ENCODE measurements around the gene AMACR. TPM values are rescaled to one million over a fixed set of nuclear protein-coding genes. Genes with fewer than 3 reads are reported as not detected.
A peak's percentile ranks its signal among the peaks of the same experiment; 100 is the strongest.

AMACR gene
- total and polyA plus RNA-seq, 2 of the 13 experiments (the other 11 are each of a cell fraction or from before 2014, with no cell fraction given): 8.9 to 19.7 TPM

DNA sequence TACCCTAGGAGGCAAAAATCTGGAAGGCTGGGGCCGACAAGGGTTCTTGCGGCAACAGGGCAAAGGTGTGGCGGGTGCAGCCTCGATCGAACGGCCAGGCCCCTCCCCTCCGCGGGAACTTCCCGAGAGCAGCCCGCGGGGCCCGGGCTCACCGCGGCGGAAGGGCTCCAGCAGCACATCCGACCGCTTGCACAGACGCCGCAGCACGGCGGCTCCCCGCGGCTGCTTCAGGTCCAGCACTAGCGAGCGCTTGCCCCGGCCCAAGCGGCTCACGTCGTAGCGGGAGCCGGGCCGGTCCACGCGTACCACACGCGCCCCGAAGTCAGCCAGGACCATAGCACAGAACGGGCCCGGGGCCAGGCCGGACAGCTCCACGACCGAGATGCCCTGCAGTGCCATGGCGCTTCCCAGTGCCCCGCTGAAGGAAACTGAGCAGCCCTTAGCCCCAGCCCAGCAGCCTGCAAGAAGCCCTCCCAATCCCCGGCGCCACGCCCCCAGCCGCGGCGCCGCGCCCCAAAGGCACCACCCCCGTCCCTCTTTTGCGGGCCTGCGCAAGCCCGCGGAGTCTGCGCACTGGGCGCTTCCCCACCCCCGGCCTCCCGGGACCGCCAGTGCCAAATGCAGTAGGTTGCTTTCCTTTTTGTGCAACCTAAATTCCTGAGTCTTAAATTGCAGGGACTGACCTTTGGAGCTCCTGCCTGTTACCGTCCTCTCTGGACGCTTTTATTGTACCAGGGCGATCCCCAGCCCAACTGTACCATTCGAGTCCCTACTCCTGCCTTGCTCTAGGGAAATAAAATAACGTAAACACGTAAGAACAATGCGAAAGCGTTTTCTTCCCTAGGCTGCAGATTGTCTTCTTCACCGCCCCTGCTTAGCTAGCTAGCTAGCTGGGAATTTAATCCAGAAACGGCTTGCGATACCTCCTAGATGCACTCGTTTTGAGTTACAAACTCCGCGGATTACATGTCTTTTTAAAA is at the start of gene AMACR (continued):
- peak; percentile 66; the same call in 1 of the 2 replicates for TF ChIP-seq ZBTB20 (CRISPR knock-in tag; IDR thresholded peaks at IDR 0.05; ENCODE audit: borderline replicate concordance, low read depth)
- peak; percentile 62 for TF ChIP-seq HIVEP1 (CRISPR knock-in tag; IDR thresholded peaks at IDR 0.05)
- TF ChIP-seq, protein P1, sequence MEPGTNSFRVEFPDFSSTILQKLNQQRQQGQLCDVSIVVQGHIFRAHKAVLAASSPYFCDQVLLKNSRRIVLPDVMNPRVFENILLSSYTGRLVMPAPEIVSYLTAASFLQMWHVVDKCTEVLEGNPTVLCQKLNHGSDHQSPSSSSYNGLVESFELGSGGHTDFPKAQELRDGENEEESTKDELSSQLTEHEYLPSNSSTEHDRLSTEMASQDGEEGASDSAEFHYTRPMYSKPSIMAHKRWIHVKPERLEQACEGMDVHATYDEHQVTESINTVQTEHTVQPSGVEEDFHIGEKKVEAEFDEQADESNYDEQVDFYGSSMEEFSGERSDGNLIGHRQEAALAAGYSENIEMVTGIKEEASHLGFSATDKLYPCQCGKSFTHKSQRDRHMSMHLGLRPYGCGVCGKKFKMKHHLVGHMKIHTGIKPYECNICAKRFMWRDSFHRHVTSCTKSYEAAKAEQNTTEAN (CRISPR knock-in tag; conservative IDR thresholded peaks at IDR 0.05): no peak
- TF ChIP-seq, protein P2, sequence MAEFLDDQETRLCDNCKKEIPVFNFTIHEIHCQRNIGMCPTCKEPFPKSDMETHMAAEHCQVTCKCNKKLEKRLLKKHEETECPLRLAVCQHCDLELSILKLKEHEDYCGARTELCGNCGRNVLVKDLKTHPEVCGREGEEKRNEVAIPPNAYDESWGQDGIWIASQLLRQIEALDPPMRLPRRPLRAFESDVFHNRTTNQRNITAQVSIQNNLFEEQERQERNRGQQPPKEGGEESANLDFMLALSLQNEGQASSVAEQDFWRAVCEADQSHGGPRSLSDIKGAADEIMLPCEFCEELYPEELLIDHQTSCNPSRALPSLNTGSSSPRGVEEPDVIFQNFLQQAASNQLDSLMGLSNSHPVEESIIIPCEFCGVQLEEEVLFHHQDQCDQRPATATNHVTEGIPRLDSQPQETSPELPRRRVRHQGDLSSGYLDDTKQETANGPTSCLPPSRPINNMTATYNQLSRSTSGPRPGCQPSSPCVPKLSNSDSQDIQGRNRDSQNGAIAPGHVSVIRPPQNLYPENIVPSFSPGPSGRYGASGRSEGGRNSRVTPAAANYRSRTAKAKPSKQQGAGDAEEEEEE (CRISPR knock-in tag; IDR thresholded peaks at IDR 0.05; ENCODE audit: borderline replicate concordance): no peak
- TF ChIP-seq ZNF33A (CRISPR knock-in tag; IDR thresholded peaks at IDR 0.05; ENCODE audit: borderline replicate concordance): no peak; the same call in none of the 2 replicates
- TF ChIP-seq, protein P3, sequence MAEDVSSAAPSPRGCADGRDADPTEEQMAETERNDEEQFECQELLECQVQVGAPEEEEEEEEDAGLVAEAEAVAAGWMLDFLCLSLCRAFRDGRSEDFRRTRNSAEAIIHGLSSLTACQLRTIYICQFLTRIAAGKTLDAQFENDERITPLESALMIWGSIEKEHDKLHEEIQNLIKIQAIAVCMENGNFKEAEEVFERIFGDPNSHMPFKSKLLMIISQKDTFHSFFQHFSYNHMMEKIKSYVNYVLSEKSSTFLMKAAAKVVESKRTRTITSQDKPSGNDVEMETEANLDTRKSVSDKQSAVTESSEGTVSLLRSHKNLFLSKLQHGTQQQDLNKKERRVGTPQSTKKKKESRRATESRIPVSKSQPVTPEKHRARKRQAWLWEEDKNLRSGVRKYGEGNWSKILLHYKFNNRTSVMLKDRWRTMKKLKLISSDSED (CRISPR knock-in tag; IDR thresholded peaks at IDR 0.05): 0 out of 2 replicates have a peak, but pooled peaks have one; percentile 32
- peak; percentile 91 for TF ChIP-seq ZNF816 (CRISPR knock-in tag; IDR thresholded peaks at IDR 0.05; ENCODE audit: borderline replicate concordance)
- TF ChIP-seq ZNF652 (CRISPR knock-in tag; IDR thresholded peaks at IDR 0.05; ENCODE audit: borderline replicate concordance, low read depth): no peak
- TF ChIP-seq ATAD3A (CRISPR knock-in tag; IDR thresholded peaks at IDR 0.05): no peak
- TF ChIP-seq ZNF644 (CRISPR knock-in tag; IDR thresholded peaks at IDR 0.05; ENCODE audit: low read depth): peak; percentile 43
- no peak for TF ChIP-seq ZNF230 (CRISPR knock-in tag; IDR thresholded peaks at IDR 0.05)
- TF ChIP-seq, protein P4, sequence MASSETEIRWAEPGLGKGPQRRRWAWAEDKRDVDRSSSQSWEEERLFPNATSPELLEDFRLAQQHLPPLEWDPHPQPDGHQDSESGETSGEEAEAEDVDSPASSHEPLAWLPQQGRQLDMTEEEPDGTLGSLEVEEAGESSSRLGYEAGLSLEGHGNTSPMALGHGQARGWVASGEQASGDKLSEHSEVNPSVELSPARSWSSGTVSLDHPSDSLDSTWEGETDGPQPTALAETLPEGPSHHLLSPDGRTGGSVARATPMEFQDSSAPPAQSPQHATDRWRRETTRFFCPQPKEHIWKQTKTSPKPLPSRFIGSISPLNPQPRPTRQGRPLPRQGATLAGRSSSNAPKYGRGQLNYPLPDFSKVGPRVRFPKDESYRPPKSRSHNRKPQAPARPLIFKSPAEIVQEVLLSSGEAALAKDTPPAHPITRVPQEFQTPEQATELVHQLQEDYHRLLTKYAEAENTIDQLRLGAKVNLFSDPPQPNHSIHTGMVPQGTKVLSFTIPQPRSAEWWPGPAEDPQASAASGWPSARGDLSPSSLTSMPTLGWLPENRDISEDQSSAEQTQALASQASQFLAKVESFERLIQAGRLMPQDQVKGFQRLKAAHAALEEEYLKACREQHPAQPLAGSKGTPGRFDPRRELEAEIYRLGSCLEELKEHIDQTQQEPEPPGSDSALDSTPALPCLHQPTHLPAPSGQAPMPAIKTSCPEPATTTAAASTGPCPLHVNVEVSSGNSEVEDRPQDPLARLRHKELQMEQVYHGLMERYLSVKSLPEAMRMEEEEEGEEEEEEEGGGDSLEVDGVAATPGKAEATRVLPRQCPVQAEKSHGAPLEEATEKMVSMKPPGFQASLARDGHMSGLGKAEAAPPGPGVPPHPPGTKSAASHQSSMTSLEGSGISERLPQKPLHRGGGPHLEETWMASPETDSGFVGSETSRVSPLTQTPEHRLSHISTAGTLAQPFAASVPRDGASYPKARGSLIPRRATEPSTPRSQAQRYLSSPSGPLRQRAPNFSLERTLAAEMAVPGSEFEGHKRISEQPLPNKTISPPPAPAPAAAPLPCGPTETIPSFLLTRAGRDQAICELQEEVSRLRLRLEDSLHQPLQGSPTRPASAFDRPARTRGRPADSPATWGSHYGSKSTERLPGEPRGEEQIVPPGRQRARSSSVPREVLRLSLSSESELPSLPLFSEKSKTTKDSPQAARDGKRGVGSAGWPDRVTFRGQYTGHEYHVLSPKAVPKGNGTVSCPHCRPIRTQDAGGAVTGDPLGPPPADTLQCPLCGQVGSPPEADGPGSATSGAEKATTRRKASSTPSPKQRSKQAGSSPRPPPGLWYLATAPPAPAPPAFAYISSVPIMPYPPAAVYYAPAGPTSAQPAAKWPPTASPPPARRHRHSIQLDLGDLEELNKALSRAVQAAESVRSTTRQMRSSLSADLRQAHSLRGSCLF (CRISPR knock-in tag; IDR thresholded peaks at IDR 0.05; ENCODE audit: borderline replicate concordance): no peak; the same call in 1 of the 2 replicates
- no peak; the same call in 1 of the 2 replicates for TF ChIP-seq MAFF (IDR thresholded peaks at IDR 0.05; ENCODE audit: low read depth, low read length)
- no peak for TF ChIP-seq MLLT10 (CRISPR knock-in tag; IDR thresholded peaks at IDR 0.05)
- TF ChIP-seq ZNF17 (CRISPR knock-in tag; IDR thresholded peaks at IDR 0.05): no peak
- TF ChIP-seq ZNF24 (IDR thresholded peaks at IDR 0.05): no peak; the same call in 1 of the 2 replicates
